HG03103 (cell line): Measurements from ENCODE around the gene SEPTIN2.
"Not testable (repeated sequence)": the region's sequence is repeated elsewhere in the genome, so short reads cannot be mapped to it uniquely, and the experiment has no call there.

Experiments
- ATAC-seq: cut with Tn5 transposase; IDR thresholded peaks from one replicate; pipeline ENCODE4 v1.9.1; 2021; ENCODE audit warnings: low read depth; ENCODE audit not compliant: unreplicated experiment

SEPTIN2 gene

DNA sequence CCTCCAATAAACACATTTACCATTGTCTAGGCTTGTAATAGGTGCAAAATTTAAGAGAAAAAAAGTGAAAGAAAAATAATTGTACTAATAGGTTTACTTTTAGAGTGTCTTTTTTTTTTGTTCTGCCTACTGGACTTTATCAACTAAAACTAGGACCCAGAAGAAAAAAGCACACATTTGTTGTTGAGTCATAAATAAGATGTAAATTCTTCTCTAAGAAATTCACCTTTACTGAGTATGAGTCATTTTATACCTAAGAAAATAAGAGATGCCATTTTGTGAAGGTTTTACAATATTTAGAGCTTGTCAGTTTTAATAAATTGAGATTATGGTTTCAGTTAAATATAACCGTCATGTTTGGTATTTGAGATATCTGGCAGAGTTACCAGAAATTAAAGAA, 59.6 kb downstream of the SEPTIN2 start:
- ATAC-seq: no peak

DNA sequence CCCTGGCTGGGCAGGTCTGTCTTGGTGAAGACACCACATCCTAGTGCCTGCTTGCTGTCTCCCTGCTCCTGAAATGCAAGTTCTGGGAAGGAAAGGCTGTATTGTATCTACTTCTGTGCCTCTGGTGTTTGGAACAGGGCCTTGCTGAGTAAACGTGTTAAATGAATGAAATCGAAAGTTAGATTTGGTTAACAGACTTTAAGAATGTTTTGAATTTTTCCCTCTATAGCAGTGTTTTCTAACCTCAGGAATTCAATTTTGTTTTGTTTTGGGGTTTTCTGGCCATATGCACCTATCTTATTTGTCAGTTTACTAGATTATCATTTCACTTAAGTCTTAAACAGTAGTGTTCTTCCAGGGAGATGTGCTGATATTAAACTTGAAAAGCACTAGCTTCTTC, 61.1 kb downstream of the SEPTIN2 start:
- ATAC-seq: no peak

DNA sequence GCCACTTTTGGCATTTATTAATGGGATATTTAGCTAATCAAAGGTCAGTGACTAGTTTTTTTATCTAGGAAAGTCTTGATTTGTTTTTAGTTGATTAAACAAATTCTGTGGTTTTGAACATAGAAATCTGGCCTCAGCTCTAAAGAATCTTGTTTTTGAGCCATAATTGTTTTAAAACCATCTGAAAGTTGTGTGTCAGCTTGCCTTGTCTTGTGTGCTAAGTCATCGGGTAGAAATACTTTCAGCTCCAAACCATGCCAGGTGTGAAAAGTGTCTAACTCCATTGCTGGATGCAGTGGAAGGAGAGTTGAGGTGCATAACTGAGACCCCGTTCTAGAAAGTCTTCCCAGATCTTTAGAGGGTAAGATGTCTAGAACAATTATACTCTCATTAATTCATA, 63.1 kb downstream of the SEPTIN2 start:
- ATAC-seq: no peak

GRCh38 chr2:241379481-241380480, 64.1 kb downstream of the SEPTIN2 start:
- no peak for ATAC-seq

- ATAC-seq: no peak
Observed at GRCh38 chr2:241381872-241382271, 66.1 kb downstream of the SEPTIN2 start.

DNA sequence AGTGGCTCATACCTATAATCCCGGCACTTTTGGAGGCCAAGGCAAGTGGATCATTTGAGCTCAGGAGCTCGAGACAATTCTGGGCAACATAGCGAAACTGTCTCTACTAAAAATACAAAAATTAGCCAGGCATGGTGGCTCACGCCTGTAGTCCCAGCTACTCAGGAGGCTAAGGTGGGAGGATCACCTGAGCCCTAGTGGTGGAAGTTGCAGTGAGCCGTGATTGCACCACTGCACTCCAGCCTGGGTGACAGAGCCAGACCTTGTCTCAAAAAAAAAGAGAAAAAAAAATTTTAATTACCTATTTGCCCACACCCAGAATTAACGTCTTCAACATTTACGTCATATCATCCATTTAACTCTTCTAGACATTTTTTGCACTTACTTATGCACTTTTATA, 69.7 kb downstream of the SEPTIN2 start:
- ATAC-seq: not testable (repeated sequence)

GRCh38 chr2:241386519-241386918, 70.8 kb downstream of the SEPTIN2 start:
- no peak for ATAC-seq

GRCh38 chr2:241389697-241390096, 74.0 kb downstream of the SEPTIN2 start:
- ATAC-seq: no peak

DNA sequence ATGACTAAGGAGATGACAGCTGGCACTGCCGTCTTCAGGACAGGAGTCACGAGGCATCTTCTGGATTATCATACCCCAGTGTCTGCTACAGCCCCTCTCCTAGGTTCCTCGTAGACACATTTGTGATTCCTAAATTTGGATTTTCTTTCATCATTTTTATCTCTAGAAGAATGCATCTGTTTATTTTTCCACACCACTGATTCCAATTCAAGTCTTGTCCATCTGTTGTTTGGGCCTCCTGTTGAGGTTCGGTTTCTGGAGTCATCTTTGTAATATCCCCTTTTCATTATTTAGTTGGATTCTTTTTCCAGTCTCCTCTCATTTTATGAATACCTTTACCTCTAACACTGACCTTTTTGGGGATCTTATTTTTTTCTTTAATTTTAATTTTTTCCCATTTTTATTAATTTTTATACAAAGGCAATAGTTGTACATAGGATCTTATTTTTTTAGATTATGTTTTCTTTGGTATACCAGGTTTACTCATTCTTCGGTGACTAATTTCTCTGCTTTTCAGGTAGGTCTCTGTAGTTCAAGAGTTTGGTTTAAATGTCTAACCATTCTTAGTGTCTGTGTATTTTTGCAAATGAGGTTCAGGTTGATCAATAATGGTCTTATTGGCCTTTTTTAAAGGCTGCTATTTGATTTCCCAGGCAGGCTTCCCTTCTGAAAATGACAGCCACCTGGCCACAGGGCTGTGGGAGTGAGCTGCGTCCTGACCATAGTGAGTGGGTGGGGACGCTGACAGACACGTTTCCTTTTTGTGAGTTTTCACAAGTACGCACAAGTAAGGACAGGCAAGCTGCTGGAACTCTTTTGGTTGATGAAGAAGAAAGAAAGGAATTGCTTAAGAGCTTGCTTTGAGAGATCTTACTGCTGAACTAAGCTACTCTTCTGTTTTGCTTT, 74.8 kb downstream of the SEPTIN2 start:
- no peak for ATAC-seq

GRCh38 chr2:241391892-241392665, 76.4 kb downstream of the SEPTIN2 start:
- no peak for ATAC-seq

GRCh38 chr2:241392753-241393152, 77.0 kb downstream of the SEPTIN2 start:
- not testable (repeated sequence) for ATAC-seq

DNA sequence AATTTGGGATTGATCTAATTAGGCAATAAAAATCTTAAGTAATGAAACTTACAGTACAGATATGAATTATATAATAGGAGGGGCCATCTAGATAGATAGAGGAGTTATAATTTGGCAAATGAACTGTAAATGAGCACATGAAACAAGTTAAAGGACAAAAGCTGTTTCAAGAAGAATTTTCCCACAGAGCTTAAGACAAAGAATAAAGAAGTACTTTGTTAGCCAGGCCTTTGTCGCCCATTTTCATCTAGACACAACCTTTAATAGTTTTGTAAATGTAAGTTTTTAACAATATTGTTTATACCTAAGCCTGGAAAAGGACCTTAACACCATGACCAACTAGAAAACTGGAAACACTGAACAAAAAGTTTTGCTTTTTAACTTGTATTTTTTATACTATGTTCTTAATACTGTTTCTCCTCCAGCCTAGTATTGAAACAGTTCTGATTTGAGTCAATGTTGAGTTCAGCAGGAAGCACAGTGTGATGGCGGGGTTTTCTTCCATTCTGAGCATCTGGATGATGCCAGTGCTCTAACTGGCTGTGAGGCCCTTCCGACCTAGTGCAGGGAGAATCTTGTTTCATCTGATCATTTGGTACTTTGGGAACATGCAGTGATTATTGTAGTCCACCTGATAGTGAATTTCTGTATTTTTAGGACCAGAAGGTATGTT, 77.9 kb downstream of the SEPTIN2 start:
- ATAC-seq: no peak

DNA sequence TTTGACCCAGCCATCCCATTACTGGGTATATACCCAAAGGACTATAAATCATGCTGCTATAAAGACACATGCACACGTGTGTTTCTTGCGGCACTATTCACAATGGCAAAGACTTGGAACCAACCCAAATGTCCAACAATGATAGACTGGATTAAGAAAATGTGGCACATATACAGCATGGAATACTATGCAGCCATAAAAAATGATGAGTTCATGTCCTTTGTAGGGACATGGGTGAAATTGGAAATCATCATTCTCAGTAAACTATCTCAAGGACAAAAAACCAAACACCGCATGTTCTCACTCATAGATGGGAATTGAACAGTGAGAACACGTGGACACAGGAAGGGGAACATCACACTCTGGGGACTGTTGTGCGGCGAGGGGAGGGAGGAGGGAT, 81.1 kb downstream of the SEPTIN2 start:
- ATAC-seq: not testable (repeated sequence)

DNA sequence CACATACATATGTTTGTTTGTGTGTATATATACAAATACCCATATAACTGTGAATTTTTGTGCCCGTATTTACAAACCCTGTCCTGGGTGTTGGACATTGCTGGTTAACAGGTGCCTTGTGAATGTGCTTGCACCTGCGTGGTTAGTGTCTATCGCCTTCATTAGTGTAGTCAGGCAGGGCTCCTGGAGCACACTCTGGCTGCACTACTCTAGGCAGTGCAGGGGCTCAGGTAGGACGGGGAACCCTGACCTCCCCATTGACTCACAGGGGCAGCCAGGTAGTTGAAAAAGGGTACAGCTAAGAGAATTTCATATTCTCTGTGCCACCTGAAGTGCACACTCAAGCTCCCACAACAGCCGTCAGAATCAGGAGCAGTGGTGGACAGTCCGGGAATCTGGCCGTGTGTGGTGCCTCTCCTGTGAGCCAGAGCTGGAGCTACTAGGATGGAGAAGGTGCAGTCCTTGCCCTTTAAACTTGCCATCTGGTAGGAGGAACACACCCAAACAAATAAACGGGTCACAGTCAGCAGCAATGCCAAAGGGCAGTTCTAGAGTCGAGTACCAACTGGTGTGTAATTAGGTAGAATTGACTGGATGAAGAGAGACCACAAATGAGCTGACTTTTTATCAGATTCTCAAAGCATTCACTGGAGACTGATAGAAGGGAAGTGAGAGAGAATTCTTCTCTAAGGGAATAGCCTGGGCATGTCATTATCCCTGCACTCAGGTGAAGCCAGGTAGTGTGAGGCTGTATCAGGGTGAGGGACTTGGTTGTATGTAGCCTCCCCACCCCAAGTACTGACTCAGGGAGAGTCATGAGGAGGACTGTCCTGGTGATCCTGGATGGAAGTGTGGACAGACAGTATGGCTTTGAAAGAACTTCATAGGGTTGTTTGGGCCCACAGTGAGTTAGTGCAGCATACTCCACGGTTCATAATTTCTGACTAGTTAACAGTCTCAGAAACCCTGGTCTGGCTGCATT, 84.5 kb downstream of the SEPTIN2 start:
- no peak for ATAC-seq
